Gastrocnemius medialis (tissue), 4 donors: ENCODE measurements around the gene SP140L. TPM values are rescaled to one million over a fixed set of nuclear protein-coding genes. Genes with fewer than 3 reads are reported as not detected.

Source experiments
- ATAC-seq, 2 donors: fragments of 150-250 bp; one replicate each; pipeline ENCODE4 v1.9.1; 2016
- DNase-seq, 2 donors: peaks; one replicate each; pipeline ENCODE4 v3.0.0-alpha.2; 2019
- H3K27ac ChIP-seq, 4 donors: fragments of 200-600 bp; sonication (generic); 1 replicate in 1 of 4; 2 replicates in 3 of 4; pipeline ENCODE4 v1.5.1; 2016 to 2018; ENCODE audit warnings: mild to moderate bottlenecking in 2 of 4, moderate library complexity in 1 of 4
- H3K27me3 ChIP-seq, 3 donors: fragments of 200-600 bp; sonication (generic) in 2 of 3; 1 replicate in 1 of 3; 2 replicates in 2 of 3; pipeline versions ENCODE4 v1.5.1 to v1.6.0; 2016 to 2019; ENCODE audit warnings: mild to moderate bottlenecking in 1 of 3, moderate library complexity in 1 of 3
- H3K36me3 ChIP-seq, 2 donors: fragments of 200-600 bp; sonication (generic) in 1 of 2; one replicate each; pipeline ENCODE4 v1.5.1; 2017 to 2018
- H3K4me1 ChIP-seq, 2 donors: fragments of 200-600 bp; sonication (generic) in 1 of 2; one replicate each; pipeline ENCODE4 v1.5.1; 2016 to 2017; ENCODE audit warnings: mild to moderate bottlenecking in 2 of 2
- H3K4me3 ChIP-seq, 4 donors: fragments of 200-600 bp; sonication (generic) in 3 of 4; 1 replicate in 1 of 4; 2 replicates in 3 of 4; pipeline ENCODE4 v1.5.1; 2016 to 2019; ENCODE audit warnings: mild to moderate bottlenecking in 2 of 4
- H3K9me3 ChIP-seq, 3 donors: fragments of 200-600 bp; sonication (generic) in 2 of 3; 1 replicate in 1 of 3; 2 replicates in 2 of 3; pipeline ENCODE4 v1.5.1; 2016 to 2019
- POLR2A ChIP-seq, 2 donors: fragments of 450-650 bp; IDR thresholded peaks; one replicate each; pipeline ENCODE4 v1.6.1; 2017; ENCODE audit warnings: antibody characterized with exemption in 2 of 2, mild to moderate bottlenecking in 2 of 2, moderate library complexity in 2 of 2
- in situ Hi-C, 4 donors: fragments of 200-750 bp; cut with MboI; loops; one replicate each; pipeline versions ENCODE4 v1.15.0 to v1.8.0; 2017; ENCODE audit warnings: low sequenced_read_pairs in 4 of 4
- intact Hi-C: fragments of 100-400 bp; cut with DNase I; formaldehyde crosslinking; loops from one replicate; pipeline ENCODE4 v1.15.1; 2023; ENCODE audit warnings: low total_unique reads
- total RNA-seq, 4 donors: library from RNA; depleted of rRNA; stranded (reverse); fragments of >200 nt; gene quantifications; one replicate each; pipeline versions ENCODE4 v1.1.0 to v1.2.3, GENCODE V29; 2016
- TF ChIP-seq, protein P1 (sequence below), 5 experiments: fragments of 450-650 bp in 3 of 5; fragments of 200-600 bp in 2 of 5; sonication (generic) in 2 of 5; IDR thresholded peaks in 4 of 5; conservative IDR thresholded peaks in 1 of 5; 1 replicate in 4 of 5; 2 replicates in 1 of 5; pipeline ENCODE4 v1.5.1; 2016 to 2019; ENCODE audit warnings: antibody characterized with exemption in 5 of 5, mild to moderate bottlenecking in 3 of 5, moderate library complexity in 3 of 5

The SP140L gene
- total RNA-seq, 4 donors from 2014 or later = 2.2 to 13.5 (median 3.8) TPM

DNA sequence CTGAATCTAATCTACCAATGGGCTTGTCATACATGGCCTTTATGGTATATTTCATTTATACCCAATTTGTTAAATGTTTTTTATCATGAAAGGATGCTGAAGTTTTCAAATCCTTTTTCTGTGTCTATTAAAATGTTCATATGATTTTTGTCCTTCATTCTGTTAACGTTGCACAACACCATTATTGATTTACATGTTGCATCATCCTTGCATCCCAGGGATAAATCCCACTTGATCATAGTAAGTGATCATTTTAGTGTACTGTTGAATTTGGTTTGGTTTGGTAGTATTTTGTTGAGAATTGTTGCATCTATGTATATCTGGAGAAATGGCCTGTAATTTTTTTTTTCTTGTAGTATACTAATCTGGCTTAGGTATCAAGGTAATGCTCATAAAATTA, 98.4 kb downstream of the SP140L start:
- DNase-seq (no peak), ATAC-seq (no peak)
- peaks cover 0 to 15% of the 10 kb centered on the region in 2 donors for H3K4me1 ChIP-seq
- no peak overlapping the region for H3K4me3 ChIP-seq
- in situ Hi-C loops (no loop called here), intact Hi-C loops (no loop called here)
- no peaks in the 10 kb centered on the region for H3K9me3 ChIP-seq
- no peaks in the 10 kb centered on the region for H3K27me3 ChIP-seq
- H3K36me3 ChIP-seq = peaks cover 0 to 4% of the 10 kb centered on the region in 2 donors
- no peak overlapping the region for H3K27ac ChIP-seq
- TF ChIP-seq POLR2A (IDR thresholded peaks at IDR 0.05) = no peak
- TF ChIP-seq, protein P1, sequence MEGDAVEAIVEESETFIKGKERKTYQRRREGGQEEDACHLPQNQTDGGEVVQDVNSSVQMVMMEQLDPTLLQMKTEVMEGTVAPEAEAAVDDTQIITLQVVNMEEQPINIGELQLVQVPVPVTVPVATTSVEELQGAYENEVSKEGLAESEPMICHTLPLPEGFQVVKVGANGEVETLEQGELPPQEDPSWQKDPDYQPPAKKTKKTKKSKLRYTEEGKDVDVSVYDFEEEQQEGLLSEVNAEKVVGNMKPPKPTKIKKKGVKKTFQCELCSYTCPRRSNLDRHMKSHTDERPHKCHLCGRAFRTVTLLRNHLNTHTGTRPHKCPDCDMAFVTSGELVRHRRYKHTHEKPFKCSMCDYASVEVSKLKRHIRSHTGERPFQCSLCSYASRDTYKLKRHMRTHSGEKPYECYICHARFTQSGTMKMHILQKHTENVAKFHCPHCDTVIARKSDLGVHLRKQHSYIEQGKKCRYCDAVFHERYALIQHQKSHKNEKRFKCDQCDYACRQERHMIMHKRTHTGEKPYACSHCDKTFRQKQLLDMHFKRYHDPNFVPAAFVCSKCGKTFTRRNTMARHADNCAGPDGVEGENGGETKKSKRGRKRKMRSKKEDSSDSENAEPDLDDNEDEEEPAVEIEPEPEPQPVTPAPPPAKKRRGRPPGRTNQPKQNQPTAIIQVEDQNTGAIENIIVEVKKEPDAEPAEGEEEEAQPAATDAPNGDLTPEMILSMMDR (IDR thresholded peaks at IDR 0.05 in 4 of 5, conservative IDR thresholded peaks at IDR 0.05 in 1 of 5) = no peak

GRCh38 chr2:230429513-230429912, 102.5 kb downstream of the SP140L start:
- no peaks in the 10 kb centered on the region for H3K27me3 ChIP-seq
- H3K27ac ChIP-seq = no peak overlapping the region
- in situ Hi-C loops (no loop called here), intact Hi-C loops (no loop called here)
- ATAC-seq (no peak), DNase-seq (no peak)
- no peaks in the 10 kb centered on the region for H3K36me3 ChIP-seq
- peaks cover 0 to 7% of the 10 kb centered on the region in 2 donors for H3K4me1 ChIP-seq
- H3K9me3 ChIP-seq = peaks cover 0 to 4% (median 0%) of the 10 kb centered on the region in 3 donors
- no peak overlapping the region for H3K4me3 ChIP-seq
- TF ChIP-seq, protein P1 (IDR thresholded peaks at IDR 0.05 in 4 of 5, conservative IDR thresholded peaks at IDR 0.05 in 1 of 5) = no peak
- TF ChIP-seq POLR2A (IDR thresholded peaks at IDR 0.05) = no peak

GRCh38 chr2:230430957-230431910, 104.2 kb downstream of the SP140L start:
- Histone ChIP-seq H3K27me3 (no peaks in the 10 kb centered on the region), H3K4me3 (no peak overlapping the region), H3K27ac (no peak overlapping the region), H3K9me3 (peaks cover 0 to 8% (median 0%) of the 10 kb centered on the region in 3 donors), H3K4me1 (no peaks in the 10 kb centered on the region), H3K36me3 (no peaks in the 10 kb centered on the region)
- intact Hi-C loops (no loop called here), in situ Hi-C loops (no loop called here)
- no peak for DNase-seq
- ATAC-seq = no peak
- TF ChIP-seq, protein P1 (IDR thresholded peaks at IDR 0.05 in 4 of 5, conservative IDR thresholded peaks at IDR 0.05 in 1 of 5) = no peak
- no peak for TF ChIP-seq POLR2A (IDR thresholded peaks at IDR 0.05)

GRCh38 chr2:230434677-230435324, 107.8 kb downstream of the SP140L start:
- no peak overlapping the region for H3K27ac ChIP-seq
- H3K4me3 ChIP-seq = no peak overlapping the region
- ATAC-seq (no peak), DNase-seq (no peak)
- no peaks in the 10 kb centered on the region for H3K36me3 ChIP-seq
- no peaks in the 10 kb centered on the region for H3K4me1 ChIP-seq
- H3K9me3 ChIP-seq = peaks cover 0 to 8% (median 0%) of the 10 kb centered on the region in 3 donors
- TF ChIP-seq, protein P1 (IDR thresholded peaks at IDR 0.05 in 4 of 5, conservative IDR thresholded peaks at IDR 0.05 in 1 of 5) = no peak
- no peak for TF ChIP-seq POLR2A (IDR thresholded peaks at IDR 0.05)
- in situ Hi-C loops = no loop called here
- H3K27me3 ChIP-seq = no peaks in the 10 kb centered on the region
- intact Hi-C loops = no loop called here
